ENCODE data around the gene MED4.
"Not testable (repeated sequence)": the region's sequence is repeated elsewhere in the genome, so short reads cannot be mapped to it uniquely, and the experiment has no call there.

MED4 gene

GRCh38 chr13:48094404-48094780 is 512 bp downstream of the MED4 start:
- no peak for DNase-seq (ENCODE audit: low spot score)

GRCh38 chr13:48093588-48093987 is 1.3 kb downstream of the MED4 start:
- DNase-seq (ENCODE audit: low spot score) = no peak

GRCh38 chr13:48086272-48086671 is 8.6 kb downstream of the MED4 start:
- no peak for DNase-seq (ENCODE audit: low spot score)

GRCh38 chr13:48081739-48082138 is 13.2 kb downstream of the MED4 start:
- DNase-seq (ENCODE audit: low spot score) = no peak

GRCh38 chr13:48078251-48078656 is 16.6 kb downstream of the MED4 start:
- peak; percentile 20 for DNase-seq (ENCODE audit: low spot score)

- DNase-seq (ENCODE audit: low spot score) = no peak
These were observed 20.9 kb downstream of the MED4 start for GRCh38 chr13:48074006-48074405.

- no peak for DNase-seq (ENCODE audit: low spot score)
These were observed 22.1 kb downstream of the MED4 start for GRCh38 chr13:48072787-48073186.

GRCh38 chr13:48072304-48072703 is 22.6 kb downstream of the MED4 start:
- DNase-seq (ENCODE audit: low spot score) = no peak

GRCh38 chr13:48070942-48071341 is 24.0 kb downstream of the MED4 start:
- no peak for DNase-seq (ENCODE audit: low spot score)

- no peak for DNase-seq (ENCODE audit: low spot score)
These were observed 25.3 kb downstream of the MED4 start for GRCh38 chr13:48069573-48069972.

GRCh38 chr13:48068952-48069351 is 26.0 kb downstream of the MED4 start:
- no peak for DNase-seq (ENCODE audit: low spot score)

GRCh38 chr13:48068036-48068435 is 26.9 kb downstream of the MED4 start:
- DNase-seq (ENCODE audit: low spot score) = no peak

- no peak for DNase-seq (ENCODE audit: low spot score)
These were observed 28.5 kb downstream of the MED4 start for GRCh38 chr13:48066310-48066989.

GRCh38 chr13:48059951-48060350 is 35.0 kb downstream of the MED4 start:
- not testable (repeated sequence) for DNase-seq (ENCODE audit: low spot score)

- DNase-seq (ENCODE audit: low spot score) = not testable (repeated sequence)
These were observed 36.4 kb downstream of the MED4 start for GRCh38 chr13:48058536-48058935.

GRCh38 chr13:48055712-48056111 is 39.2 kb downstream of the MED4 start:
- DNase-seq (ENCODE audit: low spot score) = no peak

- no peak for DNase-seq (ENCODE audit: low spot score)
These were observed 40.3 kb downstream of the MED4 start for GRCh38 chr13:48054601-48055000.

GRCh38 chr13:48050550-48050949 is 44.4 kb downstream of the MED4 start:
- no peak for DNase-seq (ENCODE audit: low spot score)

- DNase-seq (ENCODE audit: low spot score) = no peak
These were observed 51.0 kb downstream of the MED4 start for GRCh38 chr13:48043789-48044503.

- DNase-seq (ENCODE audit: low spot score) = no peak
These were observed 52.0 kb downstream of the MED4 start for GRCh38 chr13:48042894-48043293.

GRCh38 chr13:48040896-48041295 is 54.0 kb downstream of the MED4 start:
- DNase-seq (ENCODE audit: low spot score) = no peak

- DNase-seq (ENCODE audit: low spot score) = no peak
These were observed 54.9 kb downstream of the MED4 start for GRCh38 chr13:48040049-48040448.

GRCh38 chr13:48038761-48039160 is 56.1 kb downstream of the MED4 start:
- DNase-seq (ENCODE audit: low spot score) = no peak
